OCI-LY7 (cell line): ENCODE data around the gene PTPN13.

Source experiments
- EZH2phosphoT487 ChIP-seq: fragments of 200-600 bp; sonication (generic); IDR thresholded peaks from 2 replicates; pipeline ENCODE4 v1.6.1; 2018; ENCODE audit warnings: low read depth, borderline replicate concordance, mild to moderate bottlenecking, mixed run types, antibody characterized with exemption, low read length, moderate library complexity, mixed read lengths
- TF ChIP-seq, protein P1 (sequence below): fragments of 200-600 bp; sonication (generic); conservative IDR thresholded peaks from 2 replicates; pipeline ENCODE4 v1.5.1; 2014; ENCODE audit warnings: mild to moderate bottlenecking, antibody characterized with exemption, low read length, moderate library complexity, mixed read lengths

DNA sequence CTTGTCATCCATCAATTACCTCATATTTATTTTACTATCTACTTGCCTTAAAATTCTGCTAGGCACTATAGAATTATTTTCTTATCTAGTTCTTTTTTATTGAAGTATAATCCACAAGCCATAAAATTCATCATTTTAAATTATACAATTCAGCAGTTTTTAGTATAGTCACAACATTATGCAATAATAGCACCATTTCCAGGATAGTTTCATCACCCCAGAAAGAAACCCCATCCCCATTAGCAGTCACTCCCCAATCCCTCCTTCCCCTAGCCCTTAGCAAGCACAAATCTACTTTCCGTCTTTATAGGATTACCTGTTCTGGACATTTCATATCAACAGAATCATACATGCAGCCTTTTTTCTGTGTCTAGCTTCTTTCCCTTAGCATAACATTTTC, 239.5 kb downstream of the PTPN13 start:
- TF ChIP-seq, protein P1, sequence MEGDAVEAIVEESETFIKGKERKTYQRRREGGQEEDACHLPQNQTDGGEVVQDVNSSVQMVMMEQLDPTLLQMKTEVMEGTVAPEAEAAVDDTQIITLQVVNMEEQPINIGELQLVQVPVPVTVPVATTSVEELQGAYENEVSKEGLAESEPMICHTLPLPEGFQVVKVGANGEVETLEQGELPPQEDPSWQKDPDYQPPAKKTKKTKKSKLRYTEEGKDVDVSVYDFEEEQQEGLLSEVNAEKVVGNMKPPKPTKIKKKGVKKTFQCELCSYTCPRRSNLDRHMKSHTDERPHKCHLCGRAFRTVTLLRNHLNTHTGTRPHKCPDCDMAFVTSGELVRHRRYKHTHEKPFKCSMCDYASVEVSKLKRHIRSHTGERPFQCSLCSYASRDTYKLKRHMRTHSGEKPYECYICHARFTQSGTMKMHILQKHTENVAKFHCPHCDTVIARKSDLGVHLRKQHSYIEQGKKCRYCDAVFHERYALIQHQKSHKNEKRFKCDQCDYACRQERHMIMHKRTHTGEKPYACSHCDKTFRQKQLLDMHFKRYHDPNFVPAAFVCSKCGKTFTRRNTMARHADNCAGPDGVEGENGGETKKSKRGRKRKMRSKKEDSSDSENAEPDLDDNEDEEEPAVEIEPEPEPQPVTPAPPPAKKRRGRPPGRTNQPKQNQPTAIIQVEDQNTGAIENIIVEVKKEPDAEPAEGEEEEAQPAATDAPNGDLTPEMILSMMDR: no peak
- no peak for TF ChIP-seq EZH2phosphoT487
